Measurements from ENCODE around the gene DISC1. TPM values are rescaled to one million over a fixed set of nuclear protein-coding genes. Genes with fewer than 3 reads are reported as not detected.

DISC1 gene
- total and polyA plus RNA-seq, 11 donors: 0.76 to 12.8 (median 4.3) TPM

DNA sequence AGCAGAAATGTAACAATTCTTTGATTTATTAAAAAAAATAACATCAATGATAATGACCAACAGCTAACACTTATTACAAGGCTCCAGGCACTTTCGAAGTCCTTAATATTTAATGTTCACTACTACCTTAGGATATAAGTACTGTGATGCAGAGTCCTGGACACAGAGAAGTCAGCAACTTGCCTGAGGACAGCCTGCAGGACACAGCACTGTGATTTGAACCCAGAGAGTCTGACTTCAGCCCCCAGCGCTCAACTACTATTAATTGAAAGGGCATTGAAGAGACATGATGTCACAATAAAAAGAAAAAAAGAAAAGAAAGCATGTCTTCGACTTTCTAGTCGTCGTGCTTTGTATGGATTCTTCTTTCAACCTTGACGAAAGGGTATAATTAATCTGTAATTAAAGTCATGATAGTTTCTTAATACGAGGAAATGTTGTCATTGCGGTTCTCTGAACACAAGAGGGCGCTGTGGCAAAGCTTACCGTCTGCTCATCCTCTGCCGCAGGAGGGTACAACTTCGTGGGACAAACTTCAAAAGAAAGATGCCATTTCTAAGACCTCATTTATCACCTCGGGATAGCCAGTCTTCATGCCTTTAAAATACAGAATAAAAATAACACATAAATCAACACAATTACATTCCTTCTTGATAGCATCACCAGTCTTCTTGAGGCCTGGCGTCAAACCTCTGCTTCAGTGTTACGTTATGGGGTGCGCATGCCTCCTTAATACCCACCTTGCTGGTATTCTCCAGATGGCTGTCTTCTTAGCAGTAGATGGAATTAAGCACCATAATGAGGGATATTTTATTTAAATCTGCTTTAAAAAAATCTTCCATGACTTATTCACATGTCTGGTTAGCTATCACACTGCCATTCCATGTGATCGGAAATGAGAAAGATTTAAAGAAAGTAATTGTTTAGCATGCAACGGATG, 240.1 kb downstream of the DISC1 start:
- peak; percentile 49 to 70 (median 59) for DNase-seq
- no peak for TF ChIP-seq POLR2A (IDR thresholded peaks at IDR 0.05)
- TF ChIP-seq, protein P1, sequence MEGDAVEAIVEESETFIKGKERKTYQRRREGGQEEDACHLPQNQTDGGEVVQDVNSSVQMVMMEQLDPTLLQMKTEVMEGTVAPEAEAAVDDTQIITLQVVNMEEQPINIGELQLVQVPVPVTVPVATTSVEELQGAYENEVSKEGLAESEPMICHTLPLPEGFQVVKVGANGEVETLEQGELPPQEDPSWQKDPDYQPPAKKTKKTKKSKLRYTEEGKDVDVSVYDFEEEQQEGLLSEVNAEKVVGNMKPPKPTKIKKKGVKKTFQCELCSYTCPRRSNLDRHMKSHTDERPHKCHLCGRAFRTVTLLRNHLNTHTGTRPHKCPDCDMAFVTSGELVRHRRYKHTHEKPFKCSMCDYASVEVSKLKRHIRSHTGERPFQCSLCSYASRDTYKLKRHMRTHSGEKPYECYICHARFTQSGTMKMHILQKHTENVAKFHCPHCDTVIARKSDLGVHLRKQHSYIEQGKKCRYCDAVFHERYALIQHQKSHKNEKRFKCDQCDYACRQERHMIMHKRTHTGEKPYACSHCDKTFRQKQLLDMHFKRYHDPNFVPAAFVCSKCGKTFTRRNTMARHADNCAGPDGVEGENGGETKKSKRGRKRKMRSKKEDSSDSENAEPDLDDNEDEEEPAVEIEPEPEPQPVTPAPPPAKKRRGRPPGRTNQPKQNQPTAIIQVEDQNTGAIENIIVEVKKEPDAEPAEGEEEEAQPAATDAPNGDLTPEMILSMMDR (IDR thresholded peaks at IDR 0.05): peak; percentile 81 to 96 (median 90)
- no peaks in the 10 kb centered on the region for H3K36me3 ChIP-seq
- no peaks in the 10 kb centered on the region for H3K27me3 ChIP-seq
- H3K9me3 ChIP-seq: no peaks in the 10 kb centered on the region
- peak in 3 of 4 donors; percentile 35 to 45 (median 41) for ATAC-seq
- WGBS, 4 donors: 33 to 39% (median 36%) methylated on average over 18 of the region's 18 CpGs
- peaks cover 12 to 49% (median 36%) of the 10 kb centered on the region in 12 donors for H3K4me1 ChIP-seq
- H3K27ac ChIP-seq: no peak overlapping the region
- intact Hi-C loops (cut with DNase I): loop anchor here (1.0 to 10.0 kb wide), 20 partner anchors 51 to 1378 kb away; partner anchors contain the start of gene SIPA1L2 (in 2 of the 10)
- H3K4me3 ChIP-seq: no peak overlapping the region

DNA sequence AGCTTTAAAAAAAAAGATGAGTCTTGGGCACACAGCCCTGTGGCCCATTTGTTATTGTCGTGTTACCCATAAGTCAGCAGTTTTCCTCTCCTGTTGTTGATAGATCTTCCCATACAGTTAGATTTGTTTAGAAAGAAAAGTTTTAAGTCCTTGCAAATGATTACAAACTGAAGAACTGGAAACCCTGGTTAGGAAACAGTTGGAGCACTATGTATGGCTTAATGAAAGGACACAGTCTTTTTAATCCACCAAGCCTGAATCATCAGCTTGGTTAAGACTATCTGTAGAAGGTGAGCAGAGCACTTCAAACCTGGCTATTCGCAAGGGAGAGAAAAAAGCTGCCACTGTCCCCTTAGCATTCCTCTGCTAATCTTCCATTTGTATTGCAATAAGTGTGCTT, 241.0 kb downstream of the DISC1 start:
- TF ChIP-seq POLR2A (IDR thresholded peaks at IDR 0.05): no peak
- TF ChIP-seq, protein P1 (IDR thresholded peaks at IDR 0.05): no peak
- Histone ChIP-seq H3K9me3 (no peaks in the 10 kb centered on the region), H3K27me3 (no peaks in the 10 kb centered on the region), H3K27ac (peak overlapping the region in 3 of 12 donors; percentile 4 to 22 (median 14)), H3K36me3 (no peaks in the 10 kb centered on the region), H3K4me3 (no peak overlapping the region), H3K4me1 (peaks cover 9 to 39% (median 27%) of the 10 kb centered on the region in 12 donors)
- peak in 2 of 4 donors; percentile 28 to 31 for ATAC-seq
- WGBS, 4 donors: 21 to 40% (median 35%) methylated on average over 2 of the region's 2 CpGs
- intact Hi-C loops (cut with DNase I): loop anchor here (2.0 to 10.0 kb wide), 19 partner anchors 50 to 1377 kb away; partner anchors contain the start of gene SIPA1L2 (in 2 of the 10)
- DNase-seq: no peak

DNA sequence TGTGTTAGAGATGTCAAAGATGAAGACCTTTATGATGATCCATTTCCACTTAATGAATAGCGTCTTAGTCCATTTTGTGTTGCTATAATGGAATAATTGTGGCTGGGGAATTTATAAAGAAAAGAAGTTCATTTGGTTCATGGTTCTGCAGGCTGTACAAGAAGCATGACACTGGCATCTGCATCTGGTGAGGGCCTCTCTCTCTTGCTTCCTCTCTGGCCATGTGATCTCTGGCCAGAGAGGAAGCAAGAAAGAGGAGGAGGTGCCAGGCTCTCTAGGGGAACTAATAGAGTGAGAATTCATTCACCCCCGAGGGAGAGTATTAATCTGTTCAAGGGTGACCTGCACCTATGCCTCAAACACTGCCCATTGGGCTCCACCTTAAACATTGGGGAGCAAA, 242.8 kb downstream of the DISC1 start:
- intact Hi-C loops (cut with DNase I): loop anchor here (5.0 to 10.0 kb wide), 18 partner anchors 48 to 1375 kb away; partner anchors contain the start of gene SIPA1L2 (in 2 of the 10)
- ATAC-seq (peak in 2 of 4 donors; percentile 47 to 55), DNase-seq (no peak)
- Histone ChIP-seq H3K9me3 (no peaks in the 10 kb centered on the region), H3K4me1 (peaks cover 7 to 39% (median 25%) of the 10 kb centered on the region in 12 donors), H3K36me3 (no peaks in the 10 kb centered on the region), H3K27me3 (no peaks in the 10 kb centered on the region), H3K27ac (no peak overlapping the region), H3K4me3 (no peak overlapping the region)
- TF ChIP-seq, protein P1 (IDR thresholded peaks at IDR 0.05): no peak
- no peak for TF ChIP-seq POLR2A (IDR thresholded peaks at IDR 0.05)
- WGBS, 4 donors: 78 to 84% (median 80%) methylated on average over 2 of the region's 2 CpGs

DNA sequence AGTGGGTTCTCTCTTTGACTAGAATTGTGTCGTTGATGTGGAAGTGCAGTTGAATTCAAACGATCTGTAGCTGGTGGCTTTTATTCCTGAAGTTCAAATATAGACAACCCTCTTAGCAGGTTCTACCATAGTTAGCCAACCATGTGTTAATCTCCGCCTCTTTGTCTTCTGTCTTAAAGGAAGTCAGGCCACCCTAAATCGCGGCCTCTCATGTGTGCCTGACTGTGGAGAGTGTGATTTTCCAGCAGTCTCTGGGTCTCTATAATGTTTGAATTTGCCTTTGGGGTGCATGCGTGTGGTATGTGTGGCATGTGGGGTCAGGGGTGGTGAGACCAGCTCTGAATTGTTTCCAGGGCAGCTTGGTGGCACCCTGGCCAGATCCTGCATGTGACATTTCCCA, 244.9 kb downstream of the DISC1 start:
- Histone ChIP-seq H3K4me3 (no peak overlapping the region), H3K27ac (no peak overlapping the region), H3K9me3 (peaks cover 0 to 11% (median 5%) of the 10 kb centered on the region in 12 donors), H3K4me1 (peaks cover 7 to 26% (median 14%) of the 10 kb centered on the region in 12 donors), H3K36me3 (no peaks in the 10 kb centered on the region), H3K27me3 (no peaks in the 10 kb centered on the region)
- WGBS, 4 donors: 97 to 99% (median 98%) methylated on average over 6 of the region's 6 CpGs
- no peak for ATAC-seq
- TF ChIP-seq POLR2A (IDR thresholded peaks at IDR 0.05): no peak
- TF ChIP-seq, protein P1 (IDR thresholded peaks at IDR 0.05): no peak
- no peak for DNase-seq
- intact Hi-C loops (cut with DNase I): loop anchor here in 1 of 10 donors (10.0 kb wide), 1 partner anchor 433 kb away; no protein-coding TSS in a partner anchor
